Eye (tissue), 1 donor: ENCODE results near the gene SRRM3.
"Not testable (repeated sequence)": the region's sequence is repeated elsewhere in the genome, so short reads cannot be mapped to it uniquely, and the experiment has no call there.

Experiments used
- DNase-seq: peaks from one replicate; pipeline ENCODE4 v3.0.0-alpha.2; 2015

Gene SRRM3

GRCh38 chr7:76201732-76202665, at the start of gene SRRM3:
Gene SRRM3, plus strand, starts transcription at chr7:76201896. Its CDS starts 33,171 bp downstream, at chr7:76235067.
- peak; percentile 92 for DNase-seq

GRCh38 chr7:76151932-76152331, 49.8 kb upstream of the SRRM3 start:
- no peak for DNase-seq

- not testable (repeated sequence) for DNase-seq
Measured at GRCh38 chr7:76153571-76154230, 48.0 kb upstream of the SRRM3 start.

GRCh38 chr7:76155938-76156337, 45.8 kb upstream of the SRRM3 start:
- DNase-seq: no peak

- not testable (repeated sequence) for DNase-seq
Measured at GRCh38 chr7:76156992-76157685, 44.6 kb upstream of the SRRM3 start.

- DNase-seq: not testable (repeated sequence)
Measured at GRCh38 chr7:76158416-76158815, 43.3 kb upstream of the SRRM3 start.

- not testable (repeated sequence) for DNase-seq
Measured at GRCh38 chr7:76162416-76163170, 39.1 kb upstream of the SRRM3 start.

GRCh38 chr7:76163812-76164211, 37.9 kb upstream of the SRRM3 start:
- DNase-seq: not testable (repeated sequence)

- no peak for DNase-seq
Measured at GRCh38 chr7:76165106-76165972, 36.4 kb upstream of the SRRM3 start.

GRCh38 chr7:76165973-76166403, 35.7 kb upstream of the SRRM3 start:
- no peak for DNase-seq

- peak; percentile 98 for DNase-seq
Measured at GRCh38 chr7:76166404-76167255, 35.1 kb upstream of the SRRM3 start.

GRCh38 chr7:76173566-76174205, 28.0 kb upstream of the SRRM3 start:
- DNase-seq: no peak

GRCh38 chr7:76176951-76177350, 24.7 kb upstream of the SRRM3 start:
- DNase-seq: not testable (repeated sequence)

GRCh38 chr7:76179686-76180085, 22.0 kb upstream of the SRRM3 start:
- no peak for DNase-seq

GRCh38 chr7:76182225-76182960, 19.3 kb upstream of the SRRM3 start:
- no peak for DNase-seq

GRCh38 chr7:76185187-76185896, 16.4 kb upstream of the SRRM3 start:
- DNase-seq: peak; percentile 67

- DNase-seq: no peak
Measured at GRCh38 chr7:76187272-76187671, 14.4 kb upstream of the SRRM3 start.

- DNase-seq: no peak
Measured at GRCh38 chr7:76189276-76189675, 12.4 kb upstream of the SRRM3 start.
